Measurements from ENCODE around the gene CFAP157. TPM values are rescaled to one million over a fixed set of nuclear protein-coding genes. Genes with fewer than 3 reads are reported as not detected.
A peak's percentile ranks its signal among the peaks of the same experiment; 100 is the strongest.

Gene CFAP157
- total RNA-seq, 1 donor from 2014 or later: not detected

GRCh38 chr9:127735530-127736185 lies 28.9 kb downstream of the CFAP157 start:
- peaks cover 28% of the 10 kb centered on the region for H3K4me1 ChIP-seq
- H3K27ac ChIP-seq: peak overlapping the region; percentile 93
- intact Hi-C loops (cut with DNase I): loop anchor here (2.0 to 10.0 kb wide), 3 partner anchors 49 to 231 kb away; no protein-coding TSS in a partner anchor
- no peak for DNase-seq (ENCODE audit: extremely low spot score in 2 of 2)
- H3K9me3 ChIP-seq: no peaks in the 10 kb centered on the region
- peaks cover 0 to 12% of the 10 kb centered on the region in 2 donors for H3K36me3 ChIP-seq
- TF ChIP-seq POLR2AphosphoS5 (IDR thresholded peaks at IDR 0.05; ENCODE audit: insufficient read depth in 1 of 2, low read depth in 1 of 2) (no peak), CTCF (IDR thresholded peaks at IDR 0.05) (no peak), POLR2A (IDR thresholded peaks at IDR 0.05) (no peak)
- H3K27me3 ChIP-seq: no peaks in the 10 kb centered on the region
- no peak overlapping the region for H3K4me3 ChIP-seq

- Histone ChIP-seq H3K27me3 (no peaks in the 10 kb centered on the region), H3K9me3 (no peaks in the 10 kb centered on the region), H3K36me3 (no peaks in the 10 kb centered on the region), H3K27ac (no peak overlapping the region), H3K4me1 (peaks cover 32% of the 10 kb centered on the region), H3K4me3 (no peak overlapping the region)
- TF ChIP-seq CTCF (IDR thresholded peaks at IDR 0.05): no peak
- no peak for TF ChIP-seq POLR2A (IDR thresholded peaks at IDR 0.05)
- no peak for TF ChIP-seq POLR2AphosphoS5 (IDR thresholded peaks at IDR 0.05; ENCODE audit: insufficient read depth in 1 of 2, low read depth in 1 of 2)
- intact Hi-C loops (cut with DNase I): loop anchor here (2.0 to 10.0 kb wide), 3 partner anchors 134 to 234 kb away; no protein-coding TSS in a partner anchor
- DNase-seq (ENCODE audit: extremely low spot score in 2 of 2): no peak
Observed at GRCh38 chr9:127738666-127739065, 31.9 kb downstream of the CFAP157 start.

- H3K4me3 ChIP-seq: no peak overlapping the region
- DNase-seq (ENCODE audit: extremely low spot score in 2 of 2): peak in 1 of 2 donors; percentile 93
- H3K36me3 ChIP-seq: no peaks in the 10 kb centered on the region
- H3K4me1 ChIP-seq: peaks cover 23% of the 10 kb centered on the region
- intact Hi-C loops (cut with DNase I): loop anchor here (2.0 to 10.0 kb wide), 3 partner anchors 133 to 235 kb away; no protein-coding TSS in a partner anchor
- peak overlapping the region; percentile 88 for H3K27ac ChIP-seq
- no peaks in the 10 kb centered on the region for H3K27me3 ChIP-seq
- H3K9me3 ChIP-seq: no peaks in the 10 kb centered on the region
- TF ChIP-seq POLR2AphosphoS5 (IDR thresholded peaks at IDR 0.05; ENCODE audit: insufficient read depth in 1 of 2, low read depth in 1 of 2) (no peak), POLR2A (IDR thresholded peaks at IDR 0.05) (no peak), CTCF (IDR thresholded peaks at IDR 0.05) (no peak)
Observed at GRCh38 chr9:127739614-127740330, 33.0 kb downstream of the CFAP157 start.

DNA sequence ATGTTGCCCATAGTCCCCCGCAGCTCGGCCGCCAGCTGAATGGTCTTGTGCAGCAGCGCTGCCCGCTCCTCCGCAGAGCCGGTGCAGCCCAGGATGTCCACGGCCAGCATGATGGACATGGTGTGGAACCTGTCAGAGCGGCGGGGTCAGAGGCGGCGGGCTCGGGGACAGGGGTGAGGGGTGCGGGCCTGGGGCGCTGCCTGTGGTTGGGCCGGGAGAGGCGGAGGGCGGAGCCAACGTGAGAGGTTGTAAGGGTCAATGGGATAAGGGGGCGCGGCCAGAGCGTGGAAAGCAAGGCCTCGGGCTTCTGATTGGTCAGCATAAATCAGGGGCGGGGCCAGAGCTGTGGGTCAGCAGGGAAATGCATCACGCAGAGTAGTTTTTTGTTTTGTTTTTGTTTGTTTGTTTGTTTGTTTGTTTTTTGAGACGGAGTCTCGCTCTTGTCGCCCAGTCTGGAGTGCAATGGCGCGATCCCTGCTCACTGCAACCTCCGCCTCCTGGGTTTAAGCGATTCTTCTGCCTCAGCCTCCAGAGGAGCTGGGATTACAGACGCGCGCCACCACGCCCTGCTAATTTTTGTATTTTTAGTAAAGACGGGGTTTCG lies 35.1 kb downstream of the CFAP157 start:
- intact Hi-C loops (cut with DNase I): no loop called here

More for the DNA sequence above, 35.1 kb downstream of the CFAP157 start:
- DNase-seq (ENCODE audit: extremely low spot score in 2 of 2): no peak
- peak overlapping the region; percentile 88 for H3K27ac ChIP-seq
- no peak for TF ChIP-seq CTCF (IDR thresholded peaks at IDR 0.05)
- peak in 1 of 2 donors; percentile 6 for TF ChIP-seq POLR2A (IDR thresholded peaks at IDR 0.05)
- TF ChIP-seq POLR2AphosphoS5 (IDR thresholded peaks at IDR 0.05; ENCODE audit: insufficient read depth in 1 of 2, low read depth in 1 of 2): no peak
- peaks cover 23% of the 10 kb centered on the region for H3K4me1 ChIP-seq
- H3K27me3 ChIP-seq: no peaks in the 10 kb centered on the region
- H3K4me3 ChIP-seq: peak overlapping the region; percentile 22 to 27
- H3K36me3 ChIP-seq: no peaks in the 10 kb centered on the region
- no peaks in the 10 kb centered on the region for H3K9me3 ChIP-seq

All from vagina (tissue), 2 donors.